ENCODE data around the gene GPS1.

Gene GPS1

DNA sequence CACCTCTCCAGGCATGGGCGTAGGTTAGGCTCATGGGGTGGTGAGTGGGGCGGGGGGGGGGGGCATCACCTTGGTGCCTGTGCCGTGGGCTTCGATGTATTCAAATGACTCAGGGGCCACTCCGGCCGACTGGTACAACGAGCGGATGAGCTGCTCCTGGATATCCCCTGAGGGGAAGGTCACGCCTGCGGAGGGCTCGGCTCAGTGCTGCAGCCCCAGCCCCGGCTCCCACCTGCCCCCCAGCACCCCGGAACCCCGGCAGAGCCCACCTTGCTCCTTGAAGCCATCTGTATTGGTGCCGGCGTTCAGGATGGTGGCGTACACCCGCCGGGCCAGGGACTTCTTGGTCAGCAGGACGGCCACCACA, 40.9 kb downstream of the GPS1 start:
- no peak for DNase-seq

DNA sequence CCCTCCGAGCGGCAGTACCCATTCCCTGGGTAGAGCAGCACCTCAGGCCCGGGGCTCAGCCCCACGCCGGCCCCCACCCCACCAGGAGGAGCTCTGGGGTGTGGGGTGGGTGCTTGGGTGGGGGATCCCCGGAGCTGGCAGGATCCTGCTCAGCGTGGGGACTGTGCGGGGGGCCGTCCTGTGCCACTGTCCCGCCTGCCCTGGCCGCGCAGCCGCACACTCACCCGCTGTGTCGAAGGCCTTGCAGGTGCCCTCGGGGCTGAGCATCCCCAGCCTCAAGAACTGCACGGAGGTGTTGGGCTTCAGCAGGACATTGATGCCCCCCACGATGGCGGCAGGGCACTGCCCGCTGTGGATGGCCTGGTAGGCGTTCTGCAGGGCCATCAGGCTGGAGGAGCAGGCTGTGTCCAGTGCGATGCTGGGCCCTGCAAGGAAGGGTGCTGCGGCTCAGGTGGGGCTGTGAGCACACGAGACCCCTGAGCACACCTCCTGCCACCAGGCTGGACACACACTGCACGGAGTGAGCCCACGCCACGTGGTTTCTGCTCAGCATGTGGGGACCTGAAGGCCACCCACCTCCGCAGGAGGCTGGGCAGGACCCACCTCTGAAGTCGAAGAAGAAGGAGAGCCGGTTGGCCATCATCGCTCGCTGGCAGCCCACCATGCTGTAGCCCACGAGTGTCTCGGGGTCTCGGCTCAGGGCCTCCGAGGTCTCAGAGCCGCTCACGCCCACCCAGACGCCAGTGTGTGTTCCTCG, 41.5 kb downstream of the GPS1 start:
- DNase-seq, result no peak

DNA sequence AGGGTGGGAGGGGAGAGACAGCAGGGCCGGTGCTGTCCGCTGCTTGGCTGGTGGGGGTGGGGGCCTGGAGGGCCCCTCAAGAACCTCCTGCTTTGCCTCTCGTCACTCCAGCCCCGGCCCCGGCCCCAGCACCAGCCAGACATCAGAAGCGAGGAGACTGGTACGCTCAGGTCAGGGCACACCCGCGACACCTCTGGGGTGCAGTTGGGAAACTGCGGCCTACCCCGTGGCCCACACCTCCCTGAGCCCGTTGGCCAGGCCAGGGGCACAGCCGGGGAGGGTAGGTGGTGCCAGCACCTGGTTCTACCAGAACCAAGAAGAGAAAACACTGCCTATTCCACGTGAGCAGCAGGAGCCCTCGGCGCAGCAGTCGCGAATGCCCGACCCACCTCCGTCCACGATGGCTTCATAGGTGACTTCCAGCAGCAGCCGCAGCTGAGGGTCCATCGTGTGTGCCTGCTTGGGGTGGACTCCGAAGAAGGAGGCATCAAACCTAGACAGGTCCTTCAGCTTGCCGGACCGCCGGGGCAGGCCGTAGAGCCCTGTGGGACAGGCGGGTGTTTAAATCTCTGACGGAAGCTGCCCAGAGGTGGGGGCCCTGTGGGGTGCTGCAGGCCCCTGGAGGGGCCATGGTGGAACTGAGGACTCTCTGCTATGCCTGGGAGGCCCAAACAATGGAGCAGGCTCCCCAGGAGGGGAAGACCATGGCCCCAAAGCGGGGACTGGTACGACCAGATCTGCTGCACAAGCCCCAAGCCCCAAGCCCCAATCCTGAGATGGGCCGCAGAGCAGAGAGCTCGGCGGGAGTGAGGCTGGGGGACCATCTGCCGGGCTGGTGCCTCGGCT, 43.5 kb downstream of the GPS1 start:
- no peak for DNase-seq

DNA sequence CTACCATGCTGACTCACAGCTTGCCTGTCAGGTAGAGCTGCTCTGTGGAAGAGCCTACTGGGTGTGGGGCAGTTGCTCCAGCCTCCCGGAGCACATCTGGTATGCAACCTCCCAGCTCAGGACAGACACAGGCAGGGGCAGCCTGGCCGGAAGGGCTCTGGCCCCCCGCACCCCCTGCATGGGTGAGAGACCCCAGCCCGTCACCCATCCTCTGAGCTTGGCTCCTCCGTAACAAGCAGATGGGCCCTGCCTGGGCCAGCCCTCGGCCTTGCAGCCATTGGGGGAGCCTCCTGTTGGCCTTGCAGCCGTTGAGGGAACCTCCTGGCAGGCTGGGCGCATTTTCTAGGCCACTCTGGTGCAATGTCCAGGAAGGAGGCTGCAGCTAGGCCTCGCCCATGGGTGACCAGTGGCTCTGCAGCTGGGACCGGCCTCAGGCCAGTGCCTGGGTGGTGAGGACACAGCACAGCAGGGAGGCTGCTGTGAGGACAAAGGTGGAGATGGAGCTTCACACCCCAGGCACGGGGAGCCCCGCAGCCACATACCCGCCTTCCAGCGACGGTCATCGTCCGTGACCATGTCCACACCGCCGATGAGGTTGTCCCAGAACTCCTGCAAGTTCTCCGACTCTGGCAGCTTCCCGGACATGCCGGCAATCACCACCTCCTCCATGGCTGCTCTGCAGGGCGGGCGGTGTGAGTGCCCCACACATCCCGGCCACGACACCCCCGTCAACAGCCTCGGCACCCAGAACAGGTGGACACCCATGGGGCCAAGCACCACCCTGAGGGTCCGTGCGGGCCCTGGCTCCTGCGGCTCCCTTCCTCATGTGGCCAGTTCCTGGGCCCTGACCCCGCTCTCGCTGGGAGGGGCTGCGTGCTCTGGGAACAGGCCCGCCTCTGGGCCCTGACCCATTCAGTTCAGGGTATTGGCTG, 44.3 kb downstream of the GPS1 start:
- no peak for DNase-seq

DNA sequence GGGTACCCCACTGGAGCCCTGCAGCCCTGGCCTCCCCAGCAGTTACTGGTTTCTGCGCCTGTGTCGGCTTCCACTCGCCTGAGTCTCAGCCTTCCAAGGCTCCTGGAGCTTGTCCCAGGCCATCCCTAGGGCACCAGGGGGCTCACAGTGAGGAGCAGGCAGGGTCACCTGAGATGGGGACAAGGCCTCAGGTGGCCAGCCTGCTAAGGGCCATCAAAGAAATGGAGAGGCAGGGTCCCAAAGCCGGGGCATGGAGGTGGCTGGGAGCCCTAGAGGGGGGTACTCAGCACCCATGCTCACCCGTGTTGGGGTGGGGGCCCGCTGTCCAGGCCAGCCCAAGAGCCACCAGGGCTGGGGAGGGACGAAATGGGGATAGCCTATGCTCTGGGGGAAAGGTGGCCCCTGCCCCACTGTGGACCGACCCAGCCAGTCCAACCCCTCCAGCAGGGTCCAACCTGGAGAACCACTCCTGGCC, 45.0 kb downstream of the GPS1 start:
- DNase-seq, result no peak

DNA sequence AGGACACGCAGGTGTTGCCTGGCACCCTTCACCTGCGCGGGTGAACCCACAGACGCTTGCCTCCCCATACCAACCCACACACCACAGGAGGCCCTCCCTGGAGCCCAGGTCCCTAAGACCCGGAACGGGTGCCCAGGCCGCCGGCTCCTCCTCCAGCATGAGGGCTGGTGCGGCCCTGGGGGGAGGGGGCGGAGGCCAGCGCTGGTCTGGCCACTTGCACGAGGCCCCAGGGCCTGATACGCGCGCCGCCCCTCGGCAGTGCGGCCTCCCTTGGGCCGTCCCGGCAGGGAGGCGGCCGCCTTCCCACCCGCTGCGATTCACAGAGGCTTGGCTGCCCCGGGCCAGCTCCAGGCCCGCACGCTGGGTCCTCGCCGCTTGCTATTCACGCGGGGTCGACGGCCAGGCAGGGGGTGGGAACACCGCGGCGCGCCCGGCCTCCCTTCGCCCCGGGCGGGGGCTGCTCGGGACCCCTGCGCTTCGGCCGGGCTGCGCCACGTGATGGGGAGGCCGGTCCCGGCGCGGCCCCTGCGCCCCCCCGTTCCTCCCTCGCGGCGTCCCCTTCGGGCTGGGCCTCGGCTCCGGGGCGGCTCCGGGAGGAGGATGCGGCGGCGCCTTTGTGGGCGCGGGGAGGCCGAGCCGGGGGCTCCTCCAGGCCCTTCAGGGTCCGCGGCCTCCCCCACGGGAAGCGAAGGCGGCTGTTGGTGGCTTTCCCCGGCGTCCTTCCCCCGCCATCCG, 45.7 kb downstream of the GPS1 start:
- DNase-seq, result peak; percentile 51

DNA sequence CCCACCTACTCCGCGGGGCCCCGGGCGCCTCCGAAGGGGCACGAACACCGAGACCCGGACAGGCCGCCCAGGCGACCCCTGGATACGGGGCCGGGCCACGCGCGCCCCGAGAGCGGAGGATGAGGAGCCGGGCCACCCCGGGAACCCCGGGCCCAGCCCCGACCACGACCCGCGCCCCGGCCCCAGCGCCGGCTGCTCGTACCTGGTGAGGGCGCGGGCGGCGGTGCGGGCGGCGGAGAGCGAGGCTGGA, 46.1 kb downstream of the GPS1 start:
- DNase-seq, result no peak

DNA sequence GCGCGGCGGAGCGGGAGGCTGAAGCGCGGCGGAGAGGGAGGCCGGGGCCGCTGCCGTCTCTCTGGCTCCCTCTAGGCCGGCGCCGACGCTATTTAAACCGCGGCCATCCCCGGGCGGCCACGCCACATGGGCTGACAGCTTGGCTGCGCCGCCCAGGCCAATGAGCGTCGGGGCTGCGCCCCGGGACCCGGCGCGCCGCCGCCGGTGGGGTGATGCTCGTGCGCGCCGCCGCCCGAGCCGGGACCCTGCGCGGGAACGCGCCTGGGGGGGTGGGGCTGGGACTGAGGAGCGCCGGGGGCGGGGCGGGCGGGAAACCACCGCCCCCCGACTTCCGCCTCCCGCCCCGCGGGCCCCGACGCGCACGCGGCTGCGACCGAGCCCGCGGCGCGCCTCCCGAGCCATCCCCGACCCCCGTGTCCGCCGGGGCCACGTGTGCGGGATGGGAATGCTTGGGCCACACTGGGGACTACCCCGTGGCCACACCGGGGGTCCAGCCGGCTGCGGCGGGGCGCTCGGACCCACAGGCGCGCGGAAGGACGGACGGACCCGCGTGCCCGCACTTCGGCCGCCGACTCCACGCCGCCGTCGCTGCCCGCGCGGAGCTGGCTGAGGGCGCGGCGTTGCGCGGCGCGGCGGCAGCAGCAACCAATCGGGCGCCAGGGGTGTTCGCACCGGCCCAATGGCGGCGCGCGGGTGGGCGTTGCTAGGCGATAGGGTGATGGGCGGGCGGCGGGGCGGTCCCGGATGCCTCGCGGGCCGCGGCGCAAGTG, 46.7 kb downstream of the GPS1 start, which contains the start of gene FASN:
FASN (minus strand) TSS at position 68 of the 770 bp plus-strand sequence. CDS start 1,791 bp downstream, outside the sequence.
- peak; percentile 96 for DNase-seq

DNA sequence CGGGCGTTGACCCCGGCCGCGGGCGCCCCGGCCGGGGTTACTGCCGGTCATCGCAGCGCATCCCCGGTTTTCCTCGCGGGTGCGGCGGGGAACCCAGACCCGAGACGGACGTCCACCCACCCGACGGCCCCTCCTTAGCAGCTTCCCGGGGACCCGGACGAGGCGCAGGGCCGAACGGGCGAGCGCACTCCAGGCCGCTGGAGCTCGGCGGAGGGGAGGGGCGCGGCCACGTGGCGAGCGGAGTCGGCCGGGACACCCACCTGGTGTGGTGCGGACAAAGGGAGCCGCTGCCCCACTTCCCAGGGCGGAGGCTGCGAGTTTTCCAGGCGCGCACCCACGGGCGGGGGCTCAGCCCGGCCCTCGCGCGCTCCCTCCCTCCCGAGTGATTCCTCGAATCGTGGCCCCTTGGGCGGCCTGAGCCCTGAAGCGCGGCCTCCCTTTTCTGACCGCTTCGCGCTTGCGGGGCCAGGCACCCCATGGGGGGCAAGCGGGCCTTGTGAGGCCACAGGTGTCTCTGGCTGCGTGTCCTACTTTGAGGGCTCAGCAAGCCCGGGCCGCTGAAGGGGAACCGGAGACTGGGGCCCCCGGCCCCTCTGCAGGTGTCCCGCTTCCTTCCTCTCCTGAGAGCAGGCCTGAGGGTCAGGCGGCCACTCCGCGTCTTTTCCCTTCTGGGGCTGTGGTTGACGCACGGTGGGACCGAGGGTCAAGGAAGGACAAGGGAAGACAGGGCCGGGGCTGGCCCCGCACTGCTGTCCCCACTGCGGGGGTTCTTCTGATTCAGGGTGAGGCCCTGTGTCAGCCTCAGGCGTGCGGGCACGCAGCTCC, 47.5 kb downstream of the GPS1 start:
- no peak for DNase-seq

DNA sequence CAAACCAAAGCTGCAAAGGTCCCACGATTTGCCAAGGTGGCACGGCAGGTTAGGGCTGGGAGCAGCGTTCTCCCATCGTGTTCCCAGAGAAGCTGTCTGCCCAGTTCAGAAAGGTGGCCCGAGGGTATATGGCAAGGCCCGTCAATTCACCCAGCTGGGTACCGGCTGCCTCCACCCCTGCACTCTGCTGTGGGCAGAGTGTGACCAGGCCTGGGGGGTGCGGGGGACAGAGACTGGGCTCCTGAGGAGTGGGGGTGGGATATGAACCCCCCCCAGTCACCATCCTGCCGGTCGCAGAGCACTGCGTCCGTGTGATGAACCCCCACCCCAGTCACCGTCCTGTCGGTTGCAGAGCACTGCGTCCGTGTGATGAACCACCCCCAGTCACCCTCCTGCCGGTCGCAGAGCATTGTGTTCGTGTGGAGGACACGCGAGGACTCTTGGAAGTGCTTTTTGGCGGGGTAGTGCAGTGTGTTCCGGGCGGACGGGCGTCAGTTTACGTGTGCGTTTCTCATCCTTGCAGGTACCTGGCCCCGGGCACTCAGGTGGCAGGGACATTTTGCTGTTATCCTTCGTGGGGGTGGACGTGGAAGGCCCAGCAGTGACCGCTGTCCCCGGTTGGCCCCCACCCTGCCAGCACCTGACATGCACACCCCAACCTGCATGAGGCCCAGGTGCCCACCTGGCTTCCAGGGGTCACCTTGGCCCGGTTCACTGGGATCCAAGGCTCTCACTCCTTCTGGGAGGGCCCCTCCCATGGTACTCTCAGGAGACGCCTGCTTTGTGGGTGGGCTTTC, 49.0 kb downstream of the GPS1 start:
- no peak for DNase-seq

DNA sequence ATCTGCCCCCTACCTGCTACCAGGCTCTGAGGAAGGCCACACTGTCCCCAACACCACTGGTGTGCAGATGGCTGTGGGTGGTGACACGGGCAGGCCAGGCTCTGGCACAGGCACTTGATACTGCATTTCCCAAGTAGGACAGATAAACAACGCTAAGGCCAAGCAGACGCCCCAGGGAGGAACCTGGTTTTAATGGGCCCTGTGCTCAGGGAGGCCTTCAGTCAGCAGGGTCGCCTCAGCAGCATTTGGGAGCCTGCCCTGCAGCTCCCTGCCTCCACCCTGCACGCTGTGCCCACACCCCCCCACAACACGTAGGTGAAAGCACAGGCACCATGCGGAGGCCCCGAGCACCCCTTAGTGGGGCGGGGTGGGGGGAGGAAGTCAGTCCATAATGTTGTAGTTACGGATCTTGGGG, 49.6 kb downstream of the GPS1 start:
- DNase-seq, result no peak

DNA sequence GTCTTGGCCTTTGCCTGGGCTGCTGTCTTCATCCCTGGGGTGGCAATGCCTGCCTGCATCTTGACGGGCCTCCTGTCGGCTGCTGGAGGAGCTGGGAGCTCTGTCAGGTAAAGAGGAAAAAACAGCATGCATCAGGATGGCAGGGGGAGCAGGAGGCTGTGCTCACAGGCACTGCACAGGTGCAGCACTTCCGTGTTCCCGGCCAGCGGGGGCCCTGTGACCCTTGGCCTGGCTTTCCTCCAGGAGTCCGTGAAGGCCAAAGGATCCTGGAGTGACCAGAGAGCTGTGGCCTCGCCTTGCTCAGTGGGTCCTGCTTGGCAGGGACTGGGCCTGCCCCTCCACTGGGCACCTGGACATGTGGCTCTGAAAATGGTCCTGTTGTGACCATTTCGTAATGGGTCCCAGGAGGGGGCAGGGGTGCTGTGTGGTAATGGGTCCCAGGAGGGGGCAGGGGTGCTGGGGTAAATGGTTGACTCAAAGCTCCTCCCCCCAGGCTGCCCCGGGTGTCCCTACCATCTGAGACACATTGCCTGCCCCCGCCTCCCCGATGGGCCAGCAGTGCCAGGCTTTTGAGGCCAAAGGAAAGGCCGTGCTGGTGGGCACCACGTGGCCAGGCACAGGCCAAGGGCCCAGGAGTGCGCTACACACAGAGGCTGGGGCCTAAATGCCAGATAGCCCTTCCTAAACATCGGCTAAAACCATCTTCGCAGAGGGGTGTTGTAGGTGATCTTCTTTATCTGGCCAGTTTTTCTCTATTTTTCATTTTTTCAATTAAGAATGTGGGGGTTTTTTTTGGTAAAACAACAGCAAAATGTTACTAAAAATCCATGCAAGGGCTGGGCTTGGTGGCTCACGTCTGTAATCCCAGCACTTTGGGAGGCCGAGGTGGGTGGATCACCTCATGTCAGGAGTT, 50.3 kb downstream of the GPS1 start:
- DNase-seq, result no peak

DNA sequence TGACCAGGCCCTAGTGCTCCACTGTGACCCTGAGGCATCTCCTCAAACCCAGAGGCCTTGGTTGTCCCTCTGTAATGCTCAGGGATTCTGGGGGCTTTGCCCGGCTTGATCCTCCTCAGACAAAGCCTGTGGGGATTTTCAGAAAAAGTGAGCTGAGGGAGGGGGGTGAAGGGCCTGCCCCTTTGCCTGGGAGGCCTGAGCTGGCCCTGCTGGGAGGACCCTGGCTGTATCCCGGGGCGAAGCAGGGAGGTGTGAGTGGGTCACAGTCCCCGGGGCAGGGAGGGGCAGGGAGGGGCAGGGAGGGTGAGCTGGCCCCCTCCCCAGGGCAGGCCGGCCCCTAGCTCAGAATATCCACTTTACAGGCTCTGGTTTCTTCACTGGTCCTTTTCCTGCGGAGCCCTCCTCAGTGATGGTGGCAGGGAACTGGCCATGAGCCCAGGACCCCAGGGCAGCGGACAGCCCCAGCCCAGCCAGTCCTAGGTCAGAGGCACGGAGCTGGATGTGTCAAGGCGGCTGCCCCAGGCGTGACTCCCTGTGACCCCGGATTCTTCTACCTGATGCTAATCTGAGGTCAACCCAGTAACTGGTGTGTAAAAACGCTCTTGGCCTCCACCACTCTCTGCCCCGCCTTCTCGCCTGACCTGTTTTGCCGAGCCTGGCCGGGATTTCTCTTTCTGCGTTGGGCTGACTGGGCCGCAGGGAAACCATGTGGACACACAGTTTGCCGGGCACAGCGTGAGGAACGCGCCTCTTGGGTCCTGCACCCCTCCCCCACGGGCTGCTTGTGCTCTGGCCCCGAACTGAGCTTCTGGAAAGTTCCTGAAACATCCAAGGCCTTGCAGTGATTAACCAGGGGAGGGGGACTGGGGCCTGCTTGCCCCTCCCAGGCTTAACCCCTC, 52.1 kb downstream of the GPS1 start:
- no peak for DNase-seq

DNA sequence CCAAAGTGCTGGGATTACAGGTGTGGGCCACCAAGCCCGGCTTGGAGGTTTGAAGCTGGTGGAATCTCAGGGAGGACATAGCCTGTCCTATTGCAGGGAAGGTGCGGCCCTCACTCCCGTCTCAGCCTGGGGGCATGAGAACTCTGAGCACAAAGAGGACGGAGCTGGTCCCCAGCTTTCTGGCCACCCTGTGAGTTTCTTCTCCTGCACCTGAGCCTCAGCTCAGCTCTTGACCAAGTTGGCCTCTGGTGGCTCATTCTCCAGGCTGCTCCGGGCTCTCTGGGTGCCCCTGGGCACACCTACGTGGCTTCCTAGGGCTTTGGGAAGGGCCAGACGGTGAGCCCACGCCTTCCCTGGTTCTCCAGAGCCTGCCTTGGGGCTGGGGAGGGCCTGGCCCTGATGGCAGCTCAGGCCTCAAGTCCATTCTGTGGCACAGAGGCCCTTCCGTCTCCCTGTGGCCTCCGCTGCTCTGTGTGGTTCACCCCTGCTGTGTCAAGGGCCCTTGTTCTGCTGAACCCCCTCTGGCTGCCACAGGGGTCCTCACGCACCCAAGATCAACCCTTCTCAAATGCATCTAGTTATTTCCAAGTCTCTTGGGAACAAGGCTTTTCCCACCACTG, 53.2 kb downstream of the GPS1 start:
- no peak for DNase-seq

DNA sequence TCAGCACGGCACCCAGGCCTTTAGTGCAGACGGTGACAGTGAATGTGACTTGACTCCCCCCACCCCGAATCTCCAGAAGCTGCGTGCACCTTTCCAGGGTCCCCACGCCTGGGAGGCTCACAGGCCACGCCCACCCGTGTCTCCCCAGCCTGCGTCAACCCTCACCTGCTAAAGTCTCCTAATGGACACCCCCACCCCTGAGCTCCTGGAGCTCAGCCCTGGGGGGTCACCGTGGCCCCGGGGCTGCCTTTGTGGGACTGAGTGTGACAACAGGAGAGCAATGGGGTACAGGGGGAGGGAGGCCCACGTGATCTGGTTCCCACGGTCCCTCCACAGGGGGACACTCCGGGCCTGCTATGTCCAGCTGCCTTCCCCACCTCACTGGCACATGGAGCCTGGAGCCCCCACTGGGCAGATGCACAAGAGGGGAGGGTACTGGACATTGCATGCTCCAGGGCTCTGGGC, 53.8 kb downstream of the GPS1 start:
- DNase-seq, result no peak

DNA sequence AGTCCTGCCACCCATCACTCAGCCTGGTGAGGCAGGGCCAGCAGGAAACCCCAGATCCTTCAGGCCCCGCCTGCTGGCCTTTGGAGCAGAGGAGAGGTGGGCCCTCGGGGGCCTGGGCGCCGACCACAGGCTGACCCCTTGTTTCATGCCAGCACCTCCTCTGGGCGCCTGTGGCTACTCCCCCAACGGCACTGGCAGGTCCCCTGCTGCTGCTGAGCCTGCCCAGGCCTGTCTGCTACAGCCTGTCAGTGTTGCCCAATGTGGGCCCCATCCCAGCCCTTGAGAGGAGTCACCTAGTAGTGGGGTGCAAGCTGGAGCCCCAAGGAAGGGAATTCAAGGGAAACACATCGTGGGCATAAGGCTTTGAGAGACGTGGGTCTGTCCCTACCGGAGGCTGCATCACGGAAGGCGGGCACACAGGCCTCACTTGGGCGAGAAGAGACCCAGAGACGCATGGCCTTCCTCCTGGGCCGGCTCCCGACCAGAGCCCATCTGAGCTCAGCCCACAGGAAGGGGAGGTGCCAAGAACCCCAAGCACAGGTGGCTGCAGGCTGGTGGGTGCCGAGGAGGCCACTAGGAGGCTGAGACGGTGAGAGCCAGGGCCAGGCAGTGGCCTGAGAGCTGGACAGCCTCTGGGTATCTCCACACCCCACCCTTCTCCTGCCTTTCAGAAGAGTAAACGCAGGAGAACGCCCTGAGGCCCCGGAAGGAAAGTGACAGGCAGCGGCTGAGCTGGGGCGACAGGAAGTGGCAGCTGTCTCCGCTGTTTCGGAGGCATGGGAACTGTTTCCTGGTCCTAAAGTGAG, 54.4 kb downstream of the GPS1 start:
- DNase-seq, result peak; percentile 65

Measured in activated T-cell treated with anti-CD3 and anti-CD28 coated beads, Interleukin-2, amount 50 U/mL, for 1 hour (primary cell).